Ureter (tissue), 1 donor: ENCODE results near the gene SMAGP. TPM values are rescaled to one million over a fixed set of nuclear protein-coding genes. Genes with fewer than 3 reads are reported as not detected.
"Not testable (repeated sequence)": the region's sequence is repeated elsewhere in the genome, so short reads cannot be mapped to it uniquely, and the experiment has no call there.

Experiments used
- DNase-seq: peaks from one replicate; pipeline ENCODE4 v3.0.0-alpha.2; 2020; ENCODE audit warnings: low spot score
- total RNA-seq: library from RNA; stranded (reverse); gene quantifications from one replicate; pipeline ENCODE4 v1.2.4, GENCODE V29; 2023
- donor health status: DM: yes; HTN: yes; CAD: no.

SMAGP gene
- total RNA-seq, 1 donor from 2014 or later: 52.7 TPM

- DNase-seq: no peak
These were observed 45.0 kb downstream of the SMAGP start for GRCh38 chr12:51225234-51225633.

GRCh38 chr12:51224625-51225024, 45.6 kb downstream of the SMAGP start:
- DNase-seq: no peak

- DNase-seq: no peak
These were observed 47.8 kb downstream of the SMAGP start for GRCh38 chr12:51222461-51222860.

GRCh38 chr12:51219857-51220256, 50.4 kb downstream of the SMAGP start:
- DNase-seq: not testable (repeated sequence)

GRCh38 chr12:51219322-51219721, 50.9 kb downstream of the SMAGP start:
- DNase-seq: no peak

- DNase-seq: no peak
These were observed 51.5 kb downstream of the SMAGP start for GRCh38 chr12:51218607-51219161.

GRCh38 chr12:51217968-51218606, 52.1 kb downstream of the SMAGP start, which contains the start of gene POU6F1:
TSS of gene POU6F1 (minus strand) at chr12:51218062. CDS start at chr12:51206836, 11,226 bp downstream.
- DNase-seq: peak; percentile 72

GRCh38 chr12:51217133-51217967, 52.9 kb downstream of the SMAGP start:
- peak; percentile 59 for DNase-seq

GRCh38 chr12:51216642-51217041, 53.6 kb downstream of the SMAGP start:
- no peak for DNase-seq

- no peak for DNase-seq
These were observed 55.3 kb downstream of the SMAGP start for GRCh38 chr12:51214895-51215294.

- no peak for DNase-seq
These were observed 59.4 kb downstream of the SMAGP start for GRCh38 chr12:51210690-51211395.

GRCh38 chr12:51209259-51209658, 61.0 kb downstream of the SMAGP start:
- no peak for DNase-seq

- DNase-seq: no peak
These were observed 62.1 kb downstream of the SMAGP start for GRCh38 chr12:51208016-51208660.

- no peak for DNase-seq
These were observed 64.9 kb downstream of the SMAGP start for GRCh38 chr12:51205350-51205749.

GRCh38 chr12:51202718-51203117, 67.5 kb downstream of the SMAGP start:
- DNase-seq: no peak

- DNase-seq: no peak
These were observed 69.4 kb downstream of the SMAGP start for GRCh38 chr12:51200806-51201205.

GRCh38 chr12:51200156-51200555, 70.1 kb downstream of the SMAGP start:
- DNase-seq: no peak

GRCh38 chr12:51199366-51199945, 70.8 kb downstream of the SMAGP start:
- no peak for DNase-seq

GRCh38 chr12:51198568-51199365, 71.4 kb downstream of the SMAGP start:
- no peak for DNase-seq
